ENCODE results near the gene OGFOD1.

OGFOD1 gene

DNA sequence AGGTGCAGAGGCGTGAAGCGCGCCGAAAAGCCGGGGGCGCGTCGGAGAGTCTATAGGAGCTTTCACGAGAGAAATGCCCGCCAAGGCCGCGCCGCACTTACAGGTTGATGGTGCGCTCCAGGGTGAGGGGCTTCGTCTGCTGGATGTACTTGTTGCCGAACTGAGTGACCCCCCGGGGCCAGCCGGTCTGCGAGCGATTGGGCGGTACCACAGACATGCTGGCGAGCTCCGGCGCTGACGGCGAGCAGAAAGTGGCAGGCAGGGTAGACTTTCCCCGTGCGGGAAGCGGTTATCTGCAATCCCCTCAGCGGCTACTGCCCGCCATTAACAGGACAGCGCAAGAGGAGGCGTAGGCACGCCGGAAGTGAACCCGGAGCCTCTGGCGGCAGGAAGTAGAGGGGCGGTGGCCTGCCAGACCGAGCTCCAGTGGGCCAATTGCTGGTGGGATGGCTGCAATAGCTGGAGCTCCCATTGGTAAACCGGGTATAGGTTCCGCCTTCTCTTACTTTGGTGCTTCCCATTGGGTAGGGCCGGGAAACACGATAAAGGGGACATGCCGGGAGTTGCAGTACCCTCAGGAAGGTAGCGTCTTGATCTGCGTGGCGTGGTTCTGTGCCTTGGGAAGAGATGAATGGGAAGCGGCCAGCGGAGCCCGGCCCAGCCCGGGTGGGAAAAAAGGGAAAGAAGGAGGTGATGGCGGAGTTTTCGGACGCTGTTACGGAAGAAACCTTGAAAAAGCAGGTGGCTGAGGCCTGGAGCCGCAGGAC, at the start of gene OGFOD1, which contains the start of gene NUDT21:
Gene OGFOD1 (plus strand): TSS at position 569 of the 767 bp plus-strand sequence. CDS start 59 bp downstream, at position 628.
Gene NUDT21 (minus strand): TSS at position 347 of the 767 bp plus-strand sequence. CDS start 130 bp downstream, at position 217.
- peak; percentile 98 for ATAC-seq
- no peak for TF ChIP-seq ZC3H10 (CRISPR knock-in tag; IDR thresholded peaks at IDR 0.05)

DNA sequence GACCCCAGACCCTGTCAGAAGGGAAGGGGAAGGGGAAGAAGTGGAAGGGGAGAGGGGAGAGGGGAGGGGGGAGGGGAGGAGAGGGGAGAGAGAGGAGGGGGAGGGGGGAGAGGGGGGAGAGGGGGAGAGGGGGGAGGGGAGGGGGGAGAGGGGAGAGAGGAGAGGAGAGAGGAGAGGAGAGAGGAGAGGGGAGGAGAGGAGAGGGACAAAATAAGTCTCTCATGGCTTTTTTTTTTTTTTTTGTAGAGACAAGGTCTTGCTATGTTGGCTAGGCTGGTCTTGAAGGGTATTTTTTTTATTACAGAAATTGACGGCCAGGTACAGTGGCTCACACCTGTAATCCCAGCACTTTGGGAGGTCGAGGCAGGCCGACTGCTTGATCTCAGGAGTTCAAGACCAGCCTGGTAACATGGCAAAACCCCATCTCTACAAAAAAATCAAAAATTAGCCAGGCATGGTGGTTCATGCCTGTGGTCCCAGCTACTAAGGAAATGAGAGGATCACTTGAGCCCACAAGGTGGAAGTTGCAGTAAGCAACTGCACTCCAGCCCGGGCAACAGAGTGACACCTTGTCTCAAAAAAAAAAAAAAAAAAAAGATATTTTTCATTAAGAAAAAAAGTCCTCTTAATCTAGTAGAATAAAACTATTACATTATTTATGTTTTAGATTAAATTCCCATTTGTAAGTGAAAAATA, 45.2 kb upstream of the OGFOD1 start:
- ATAC-seq = no peak
- no peak for TF ChIP-seq SNAI2 (CRISPR knock-in tag; IDR thresholded peaks at IDR 0.05)
- TF ChIP-seq GLIS3 (CRISPR knock-in tag; IDR thresholded peaks at IDR 0.05) = no peak
- no peak for TF ChIP-seq TOX (CRISPR knock-in tag; IDR thresholded peaks at IDR 0.05; ENCODE audit: borderline replicate concordance)
- no peak for TF ChIP-seq TCF4 (CRISPR knock-in tag; IDR thresholded peaks at IDR 0.05; ENCODE audit: borderline replicate concordance)
- TF ChIP-seq ZC3H10 (CRISPR knock-in tag; IDR thresholded peaks at IDR 0.05) = no peak
- TF ChIP-seq ZNF70 (CRISPR knock-in tag; IDR thresholded peaks at IDR 0.05) = no peak
- TF ChIP-seq RARB (CRISPR knock-in tag; IDR thresholded peaks at IDR 0.05) = no peak
- no peak for TF ChIP-seq ESRRG (CRISPR knock-in tag; IDR thresholded peaks at IDR 0.05)
- no peak for TF ChIP-seq PPARA (CRISPR knock-in tag; IDR thresholded peaks at IDR 0.05; ENCODE audit: borderline replicate concordance)
- TF ChIP-seq, protein P1, sequence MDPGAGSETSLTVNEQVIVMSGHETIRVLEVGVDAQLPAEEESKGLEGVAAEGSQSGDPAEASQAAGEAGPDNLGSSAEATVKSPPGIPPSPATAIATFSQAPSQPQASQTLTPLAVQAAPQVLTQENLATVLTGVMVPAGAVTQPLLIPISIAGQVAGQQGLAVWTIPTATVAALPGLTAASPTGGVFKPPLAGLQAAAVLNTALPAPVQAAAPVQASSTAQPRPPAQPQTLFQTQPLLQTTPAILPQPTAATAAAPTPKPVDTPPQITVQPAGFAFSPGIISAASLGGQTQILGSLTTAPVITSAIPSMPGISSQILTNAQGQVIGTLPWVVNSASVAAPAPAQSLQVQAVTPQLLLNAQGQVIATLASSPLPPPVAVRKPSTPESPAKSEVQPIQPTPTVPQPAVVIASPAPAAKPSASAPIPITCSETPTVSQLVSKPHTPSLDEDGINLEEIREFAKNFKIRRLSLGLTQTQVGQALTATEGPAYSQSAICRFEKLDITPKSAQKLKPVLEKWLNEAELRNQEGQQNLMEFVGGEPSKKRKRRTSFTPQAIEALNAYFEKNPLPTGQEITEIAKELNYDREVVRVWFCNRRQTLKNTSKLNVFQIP (CRISPR knock-in tag; IDR thresholded peaks at IDR 0.05; ENCODE audit: borderline replicate concordance, low read depth) = no peak
- no peak for TF ChIP-seq ZNF8 (CRISPR knock-in tag; IDR thresholded peaks at IDR 0.05)
- TF ChIP-seq BACH2 (CRISPR knock-in tag; IDR thresholded peaks at IDR 0.05; ENCODE audit: borderline replicate concordance) = no peak
- TF ChIP-seq ZFP3 (CRISPR knock-in tag; IDR thresholded peaks at IDR 0.05) = no peak
- no peak for TF ChIP-seq ZFP30 (CRISPR knock-in tag; IDR thresholded peaks at IDR 0.05)

DNA sequence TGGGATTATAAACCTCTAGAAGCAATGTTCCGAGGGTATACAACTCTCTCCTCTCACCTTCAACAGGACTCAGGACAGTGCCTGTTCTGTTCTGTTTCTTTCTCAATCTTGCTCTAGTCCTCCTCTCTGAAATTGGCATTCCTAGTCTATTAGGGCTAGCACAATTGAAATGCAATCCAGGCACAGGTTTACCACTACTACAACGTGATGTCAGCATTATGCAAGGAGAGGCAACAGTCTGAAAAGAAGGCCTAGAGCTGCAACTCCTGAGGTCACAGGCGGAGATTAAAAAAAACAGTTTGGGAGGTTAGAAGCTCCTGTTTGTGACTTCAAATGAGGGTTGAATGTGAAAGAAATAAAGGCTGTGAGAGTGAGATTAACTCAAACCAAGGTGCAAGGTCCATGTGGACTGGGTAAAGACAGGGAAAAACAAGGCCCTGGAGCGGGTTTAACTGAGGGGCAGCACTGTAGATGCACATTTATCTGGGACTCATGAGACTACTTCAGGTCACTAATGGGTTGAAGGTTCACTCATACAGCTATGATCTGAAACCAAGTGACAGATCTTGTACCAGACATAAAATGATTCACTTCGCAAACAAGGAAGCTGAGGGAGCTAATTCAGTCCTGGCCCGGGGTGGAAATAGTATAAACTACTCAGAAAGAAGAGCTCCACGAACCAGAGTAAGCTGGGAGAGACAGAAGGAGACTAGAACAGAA, 42.8 kb upstream of the OGFOD1 start:
- no peak for TF ChIP-seq TCF4 (CRISPR knock-in tag; IDR thresholded peaks at IDR 0.05; ENCODE audit: borderline replicate concordance)
- TF ChIP-seq OSR1 (CRISPR knock-in tag; IDR thresholded peaks at IDR 0.05) = no peak
- TF ChIP-seq, protein P2, sequence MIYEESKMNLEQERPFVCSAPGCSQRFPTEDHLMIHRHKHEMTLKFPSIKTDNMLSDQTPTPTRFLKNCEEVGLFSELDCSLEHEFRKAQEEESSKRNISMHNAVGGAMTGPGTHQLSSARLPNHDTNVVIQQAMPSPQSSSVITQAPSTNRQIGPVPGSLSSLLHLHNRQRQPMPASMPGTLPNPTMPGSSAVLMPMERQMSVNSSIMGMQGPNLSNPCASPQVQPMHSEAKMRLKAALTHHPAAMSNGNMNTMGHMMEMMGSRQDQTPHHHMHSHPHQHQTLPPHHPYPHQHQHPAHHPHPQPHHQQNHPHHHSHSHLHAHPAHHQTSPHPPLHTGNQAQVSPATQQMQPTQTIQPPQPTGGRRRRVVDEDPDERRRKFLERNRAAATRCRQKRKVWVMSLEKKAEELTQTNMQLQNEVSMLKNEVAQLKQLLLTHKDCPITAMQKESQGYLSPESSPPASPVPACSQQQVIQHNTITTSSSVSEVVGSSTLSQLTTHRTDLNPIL (CRISPR knock-in tag; IDR thresholded peaks at IDR 0.05; ENCODE audit: low read depth) = no peak
- TF ChIP-seq BACH2 (CRISPR knock-in tag; IDR thresholded peaks at IDR 0.05; ENCODE audit: borderline replicate concordance) = no peak
- no peak for ATAC-seq

DNA sequence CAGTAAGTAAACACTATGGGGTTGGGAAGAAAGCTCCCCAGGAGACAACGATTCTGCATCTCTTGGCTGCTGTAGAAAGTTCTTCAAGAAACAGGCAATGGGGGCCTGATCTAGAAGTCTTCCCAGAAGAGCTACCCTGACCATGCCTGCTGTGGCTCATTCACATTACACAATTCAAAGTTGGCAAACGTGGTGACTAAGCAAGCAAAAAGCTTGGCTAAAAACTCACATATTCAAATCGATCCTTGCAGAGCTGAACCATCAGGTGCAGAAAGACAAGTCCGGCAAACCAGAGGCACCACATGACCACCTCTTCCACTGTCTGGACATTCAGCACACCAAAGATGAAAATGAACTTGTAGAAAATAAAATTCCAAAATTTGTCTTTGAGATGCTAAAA, 42.2 kb upstream of the OGFOD1 start:
- TF ChIP-seq ZFP30 (CRISPR knock-in tag; IDR thresholded peaks at IDR 0.05) = no peak
- no peak for ATAC-seq

DNA sequence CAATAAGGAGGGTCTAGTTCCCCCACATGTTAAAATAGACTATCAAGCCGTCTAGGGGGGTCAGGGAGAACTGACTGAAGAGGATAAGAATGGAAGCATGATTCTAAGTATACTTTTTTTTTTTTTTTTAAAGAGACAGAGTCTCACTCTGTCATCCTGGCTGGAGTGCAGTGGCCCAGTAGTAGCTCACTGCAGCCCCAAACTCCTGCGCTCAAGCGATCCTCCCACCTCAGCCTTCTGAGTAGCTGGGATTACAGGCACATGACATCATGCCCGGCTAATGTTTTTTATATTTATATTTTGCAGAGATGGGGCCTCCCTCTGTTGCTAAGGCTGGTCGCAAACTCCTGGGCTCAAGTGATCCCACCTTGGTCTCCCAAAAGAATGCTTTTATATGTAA, 40.2 kb upstream of the OGFOD1 start:
- no peak for ATAC-seq
- no peak for TF ChIP-seq ISL1 (CRISPR knock-in tag; IDR thresholded peaks at IDR 0.05)
- TF ChIP-seq, protein P3, sequence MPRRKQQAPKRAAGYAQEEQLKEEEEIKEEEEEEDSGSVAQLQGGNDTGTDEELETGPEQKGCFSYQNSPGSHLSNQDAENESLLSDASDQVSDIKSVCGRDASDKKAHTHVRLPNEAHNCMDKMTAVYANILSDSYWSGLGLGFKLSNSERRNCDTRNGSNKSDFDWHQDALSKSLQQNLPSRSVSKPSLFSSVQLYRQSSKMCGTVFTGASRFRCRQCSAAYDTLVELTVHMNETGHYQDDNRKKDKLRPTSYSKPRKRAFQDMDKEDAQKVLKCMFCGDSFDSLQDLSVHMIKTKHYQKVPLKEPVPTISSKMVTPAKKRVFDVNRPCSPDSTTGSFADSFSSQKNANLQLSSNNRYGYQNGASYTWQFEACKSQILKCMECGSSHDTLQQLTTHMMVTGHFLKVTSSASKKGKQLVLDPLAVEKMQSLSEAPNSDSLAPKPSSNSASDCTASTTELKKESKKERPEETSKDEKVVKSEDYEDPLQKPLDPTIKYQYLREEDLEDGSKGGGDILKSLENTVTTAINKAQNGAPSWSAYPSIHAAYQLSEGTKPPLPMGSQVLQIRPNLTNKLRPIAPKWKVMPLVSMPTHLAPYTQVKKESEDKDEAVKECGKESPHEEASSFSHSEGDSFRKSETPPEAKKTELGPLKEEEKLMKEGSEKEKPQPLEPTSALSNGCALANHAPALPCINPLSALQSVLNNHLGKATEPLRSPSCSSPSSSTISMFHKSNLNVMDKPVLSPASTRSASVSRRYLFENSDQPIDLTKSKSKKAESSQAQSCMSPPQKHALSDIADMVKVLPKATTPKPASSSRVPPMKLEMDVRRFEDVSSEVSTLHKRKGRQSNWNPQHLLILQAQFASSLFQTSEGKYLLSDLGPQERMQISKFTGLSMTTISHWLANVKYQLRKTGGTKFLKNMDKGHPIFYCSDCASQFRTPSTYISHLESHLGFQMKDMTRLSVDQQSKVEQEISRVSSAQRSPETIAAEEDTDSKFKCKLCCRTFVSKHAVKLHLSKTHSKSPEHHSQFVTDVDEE (CRISPR knock-in tag; IDR thresholded peaks at IDR 0.05) = no peak
- TF ChIP-seq, protein P2 (CRISPR knock-in tag; IDR thresholded peaks at IDR 0.05; ENCODE audit: low read depth) = no peak
- TF ChIP-seq TOX (CRISPR knock-in tag; IDR thresholded peaks at IDR 0.05; ENCODE audit: borderline replicate concordance) = no peak
- TF ChIP-seq OSR1 (CRISPR knock-in tag; IDR thresholded peaks at IDR 0.05) = no peak
